Lower lobe of right lung (tissue), 2 donors: ENCODE measurements around the gene CCT7. TPM values are rescaled to one million over a fixed set of nuclear protein-coding genes. Genes with fewer than 3 reads are reported as not detected.

Experiments used
- ATAC-seq, 2 donors: fragments of 200-7000 bp; cut with Tn5 transposase; one replicate each; pipeline ENCODE4 v1.9.1; 2020 to 2022; ENCODE audit warnings: mild to moderate bottlenecking in 2 of 2, moderate library complexity in 2 of 2
- DNase-seq: peaks from one replicate; pipeline ENCODE4 v3.0.0-alpha.2; 2020
- H3K27ac ChIP-seq: fragments of 200-600 bp; one replicate; pipeline ENCODE4 v1.8.0; 2022
- H3K27me3 ChIP-seq: fragments of 200-600 bp; one replicate; pipeline ENCODE4 v1.8.0; 2022; ENCODE audit warnings: low read depth
- H3K36me3 ChIP-seq: fragments of 200-600 bp; one replicate; pipeline ENCODE4 v1.8.0; 2022; ENCODE audit warnings: mild to moderate bottlenecking
- H3K4me1 ChIP-seq: fragments of 200-600 bp; one replicate; pipeline ENCODE4 v1.8.0; 2022
- H3K4me3 ChIP-seq: fragments of 200-600 bp; one replicate; pipeline ENCODE4 v1.8.0; 2022; ENCODE audit warnings: mild to moderate bottlenecking
- H3K9me3 ChIP-seq: fragments of 200-600 bp; one replicate; pipeline ENCODE4 v1.8.0; 2022
- CTCF ChIP-seq: fragments of 200-600 bp; IDR thresholded peaks from one replicate; pipeline ENCODE4 v1.8.0; 2022; ENCODE audit warnings: antibody characterized with exemption, mild to moderate bottlenecking
- intact Hi-C: fragments of 100-400 bp; cut with DNase I; formaldehyde crosslinking; loops from one replicate; pipeline ENCODE4 v1.11.0; 2022
- total RNA-seq: library from RNA; stranded (reverse); fragmentation: NEBNext Ultra II Directional; extraction: Animal tissue kit (Norgen Biotek cat#: 25700); gene quantifications from one replicate; pipeline ENCODE4 v1.2.1, GENCODE V29; 2021
- donor health status: DM: no; HTN: yes; CAD: no; lungs with severe emphysema.

The CCT7 gene
- total RNA-seq, 1 donor from 2014 or later = 151 TPM

- no peak overlapping the region for H3K27ac ChIP-seq
- H3K27me3 ChIP-seq = no peaks in the 10 kb centered on the region
- no peak overlapping the region for H3K4me3 ChIP-seq
- peaks cover 13% of the 10 kb centered on the region for H3K4me1 ChIP-seq
- no peak for ATAC-seq
- DNase-seq = no peak
- no peaks in the 10 kb centered on the region for H3K9me3 ChIP-seq
- peaks cover 97% of the 10 kb centered on the region for H3K36me3 ChIP-seq
- no peak for TF ChIP-seq CTCF
- intact Hi-C loops = no loop called here
Observed at GRCh38 chr2:73244580-73244979, 10.5 kb downstream of the CCT7 start.

- intact Hi-C loops = no loop called here
Observed at GRCh38 chr2:73246850-73247249, 12.7 kb downstream of the CCT7 start.

GRCh38 chr2:73249636-73250035, 15.5 kb downstream of the CCT7 start:
- Histone ChIP-seq H3K4me3 (no peak overlapping the region), H3K27me3 (no peaks in the 10 kb centered on the region), H3K9me3 (no peaks in the 10 kb centered on the region), H3K27ac (no peak overlapping the region), H3K36me3 (peaks cover 100% of the 10 kb centered on the region), H3K4me1 (no peaks in the 10 kb centered on the region)
- DNase-seq (no peak), ATAC-seq (no peak)
- intact Hi-C loops = no loop called here
- TF ChIP-seq CTCF = no peak

More at GRCh38 chr2:73246850-73247249, 12.7 kb downstream of the CCT7 start:
- Histone ChIP-seq H3K4me3 (no peak overlapping the region), H3K9me3 (no peaks in the 10 kb centered on the region), H3K4me1 (peaks cover 7% of the 10 kb centered on the region), H3K36me3 (peaks cover 99% of the 10 kb centered on the region), H3K27me3 (no peaks in the 10 kb centered on the region), H3K27ac (no peak overlapping the region)
- TF ChIP-seq CTCF = no peak
- ATAC-seq (no peak), DNase-seq (no peak)

DNA sequence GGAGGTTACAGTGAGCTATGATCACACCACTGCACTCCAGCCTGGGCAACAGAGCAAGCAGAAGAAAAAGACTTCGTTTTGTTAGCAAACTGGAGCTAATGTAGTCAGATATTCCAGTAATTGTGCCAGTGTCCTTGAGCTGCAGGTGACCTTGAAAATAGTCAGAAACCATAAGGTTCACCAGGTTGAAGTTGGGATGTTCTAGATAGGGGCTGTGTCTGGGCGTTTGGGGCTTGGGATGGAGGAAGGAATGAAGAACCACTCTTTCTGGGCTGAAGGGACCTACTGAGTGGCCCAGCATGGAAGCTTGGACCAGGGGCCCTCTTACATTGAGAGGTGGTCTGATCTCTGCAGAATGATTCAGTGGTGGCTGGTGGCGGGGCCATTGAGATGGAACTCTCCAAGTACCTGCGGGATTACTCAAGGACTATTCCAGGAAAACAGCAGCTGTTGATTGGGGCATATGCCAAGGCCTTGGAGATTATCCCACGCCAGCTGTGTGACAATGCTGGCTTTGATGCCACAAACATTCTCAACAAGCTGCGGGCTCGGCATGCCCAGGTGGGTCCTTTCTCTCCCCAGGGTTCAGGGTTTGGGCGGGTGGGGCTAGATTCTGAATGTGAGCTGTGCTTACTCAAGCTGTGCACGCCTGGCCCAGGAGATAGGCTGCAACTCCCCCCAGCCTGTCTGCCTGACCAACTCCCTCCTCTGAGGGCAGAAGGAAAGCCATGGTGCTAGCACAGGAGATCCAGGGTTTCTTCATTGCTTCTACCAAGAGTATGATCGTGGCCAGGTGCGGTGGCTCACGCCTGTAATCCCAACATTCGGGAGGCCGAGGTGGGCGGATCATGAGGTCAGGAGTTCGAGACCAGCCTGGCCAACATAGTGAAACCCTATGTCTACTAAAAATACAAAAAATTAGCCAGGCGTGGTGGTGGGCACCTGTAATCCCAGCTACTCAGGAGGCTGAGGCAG, 17.1 kb downstream of the CCT7 start:
- intact Hi-C loops = no loop called here
- Histone ChIP-seq H3K27ac (no peak overlapping the region), H3K36me3 (peaks cover 88% of the 10 kb centered on the region), H3K27me3 (no peaks in the 10 kb centered on the region), H3K4me1 (no peaks in the 10 kb centered on the region), H3K9me3 (no peaks in the 10 kb centered on the region), H3K4me3 (no peak overlapping the region)
- DNase-seq (no peak), ATAC-seq (no peak)
- TF ChIP-seq CTCF = no peak

DNA sequence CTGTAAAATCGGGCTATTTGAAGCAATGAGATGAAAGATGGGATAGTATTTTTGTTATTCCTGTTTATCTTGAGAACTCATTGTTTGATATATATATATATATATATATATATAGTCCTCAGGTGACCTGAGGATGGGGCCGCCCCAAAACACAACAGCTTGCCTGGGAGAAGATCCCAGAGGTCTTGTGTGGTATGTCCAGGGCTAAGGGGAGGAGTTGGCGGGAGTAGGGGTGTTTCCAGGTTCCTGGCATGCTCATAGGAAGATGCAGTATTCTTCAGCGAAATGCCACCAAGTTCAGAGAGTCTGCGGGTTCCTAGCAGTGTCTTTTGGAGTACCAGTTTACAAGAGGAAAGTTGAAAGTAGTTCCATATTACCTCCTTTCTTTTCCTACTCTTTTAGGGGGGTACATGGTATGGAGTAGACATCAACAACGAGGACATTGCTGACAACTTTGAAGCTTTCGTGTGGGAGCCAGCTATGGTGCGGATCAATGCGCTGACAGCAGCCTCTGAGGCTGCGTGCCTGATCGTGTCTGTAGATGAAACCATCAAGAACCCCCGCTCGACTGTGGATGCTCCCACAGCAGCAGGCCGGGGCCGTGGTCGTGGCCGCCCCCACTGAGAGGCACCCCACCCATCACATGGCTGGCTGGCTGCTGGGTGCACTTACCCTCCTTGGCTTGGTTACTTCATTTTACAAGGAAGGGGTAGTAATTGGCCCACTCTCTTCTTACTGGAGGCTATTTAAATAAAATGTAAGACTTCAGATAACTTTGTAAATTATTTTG, 18.3 kb downstream of the CCT7 start:
- no peaks in the 10 kb centered on the region for H3K9me3 ChIP-seq
- H3K27ac ChIP-seq = no peak overlapping the region
- no peaks in the 10 kb centered on the region for H3K4me1 ChIP-seq
- peaks cover 76% of the 10 kb centered on the region for H3K36me3 ChIP-seq
- intact Hi-C loops = no loop called here
- ATAC-seq (no peak), DNase-seq (no peak)
- no peak for TF ChIP-seq CTCF
- no peaks in the 10 kb centered on the region for H3K27me3 ChIP-seq
- H3K4me3 ChIP-seq = no peak overlapping the region
